WERI-Rb-1 (cell line): Measurements from ENCODE around the gene ZNF236.
"Not testable (repeated sequence)": the region's sequence is repeated elsewhere in the genome, so short reads cannot be mapped to it uniquely, and the experiment has no call there.

ENCODE experiments used
- DNase-seq: peaks from one replicate; pipeline ENCODE4 v3.0.0-alpha.2; 2020
- H3K27ac ChIP-seq: fragments of 250-450 bp; sonication (Bioruptor Pico); 2 replicates; pipeline ENCODE4 v1.5.1; 2020; ENCODE audit warnings: mild to moderate bottlenecking, moderate library complexity
- H3K27me3 ChIP-seq: fragments of 250-450 bp; sonication (Bioruptor Pico); 2 replicates; pipeline ENCODE4 v1.5.1; 2021; ENCODE audit warnings: mild to moderate bottlenecking, low read depth, moderate library complexity; ENCODE audit not compliant: insufficient read depth, severe bottlenecking
- H3K36me3 ChIP-seq: fragments of 250-450 bp; sonication (Bioruptor Pico); 2 replicates; pipeline ENCODE4 v1.5.1; 2020; ENCODE audit warnings: mild to moderate bottlenecking, moderate library complexity
- H3K4me3 ChIP-seq: 2 replicates; pipeline ENCODE4 v1.5.1; 2011; ENCODE audit warnings: low read depth, mild to moderate bottlenecking, control low read depth, low read length
- H3K9me3 ChIP-seq: fragments of 250-450 bp; sonication (Bioruptor Pico); 2 replicates; pipeline ENCODE4 v1.5.1; 2021; ENCODE audit warnings: mild to moderate bottlenecking, moderate library complexity; ENCODE audit not compliant: severe bottlenecking
- CTCF ChIP-seq: IDR thresholded peaks from 2 replicates; pipeline ENCODE4 v1.5.1; 2011; ENCODE audit warnings: low read depth, mild to moderate bottlenecking, control low read depth, inconsistent platforms, low read length

Gene ZNF236

GRCh38 chr18:76960528-76961035 lies 138.2 kb downstream of the ZNF236 start:
- Histone ChIP-seq H3K27me3 (no peaks in the 10 kb centered on the region), H3K4me3 (no peak overlapping the region), H3K36me3 (peaks cover 12% of the 10 kb centered on the region), H3K9me3 (no peaks in the 10 kb centered on the region), H3K27ac (no peak overlapping the region)
- peak; percentile 60 for TF ChIP-seq CTCF
- peak; percentile 59 for DNase-seq

DNA sequence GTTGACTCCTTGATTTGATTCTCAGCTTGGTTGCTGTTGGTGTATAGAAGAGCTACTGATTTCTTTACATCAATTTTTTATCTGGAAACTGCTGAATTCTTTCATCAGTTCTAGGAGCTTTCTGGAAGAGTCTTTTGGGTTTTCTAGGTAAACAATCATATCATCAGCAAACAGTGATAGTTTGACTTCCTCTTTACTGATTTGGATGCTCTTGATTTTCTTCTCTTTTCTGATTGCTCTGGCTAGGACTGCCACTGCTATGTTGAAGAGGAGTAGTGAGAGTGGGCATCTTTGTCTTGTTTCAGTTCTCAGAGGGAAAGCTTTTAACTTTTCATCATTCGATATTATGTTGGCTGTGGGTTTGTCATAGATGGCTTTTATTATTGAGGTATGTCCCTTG lies 140.5 kb downstream of the ZNF236 start:
- DNase-seq, result no peak
- Histone ChIP-seq H3K27me3 (no peaks in the 10 kb centered on the region), H3K4me3 (no peak overlapping the region), H3K9me3 (no peaks in the 10 kb centered on the region), H3K36me3 (peaks cover 5% of the 10 kb centered on the region), H3K27ac (no peak overlapping the region)
- no peak for TF ChIP-seq CTCF

DNA sequence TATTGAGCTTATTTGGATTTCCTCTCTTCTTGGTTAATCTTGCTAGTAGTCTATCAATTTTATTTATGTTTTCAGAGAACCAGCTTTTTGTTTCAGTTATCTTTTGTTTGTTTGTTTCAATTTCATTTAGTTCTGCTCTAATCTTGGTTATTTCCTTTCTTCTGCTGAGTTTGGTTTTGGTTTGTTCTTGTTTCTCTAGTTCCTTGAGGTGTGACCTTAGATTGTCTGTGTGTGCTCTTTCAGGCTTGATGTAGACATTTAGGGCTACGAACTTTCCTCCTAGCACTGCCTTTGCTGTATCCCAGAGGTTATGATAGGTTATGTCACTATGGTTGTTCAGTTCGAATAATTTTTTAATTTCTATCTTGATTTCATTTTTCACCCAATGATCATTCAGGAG lies 141.6 kb downstream of the ZNF236 start:
- no peaks in the 10 kb centered on the region for H3K9me3 ChIP-seq
- H3K4me3 ChIP-seq, result no peak overlapping the region
- no peak for DNase-seq
- H3K27me3 ChIP-seq, result no peaks in the 10 kb centered on the region
- peaks cover 5% of the 10 kb centered on the region for H3K36me3 ChIP-seq
- no peak overlapping the region for H3K27ac ChIP-seq
- TF ChIP-seq CTCF, result no peak

DNA sequence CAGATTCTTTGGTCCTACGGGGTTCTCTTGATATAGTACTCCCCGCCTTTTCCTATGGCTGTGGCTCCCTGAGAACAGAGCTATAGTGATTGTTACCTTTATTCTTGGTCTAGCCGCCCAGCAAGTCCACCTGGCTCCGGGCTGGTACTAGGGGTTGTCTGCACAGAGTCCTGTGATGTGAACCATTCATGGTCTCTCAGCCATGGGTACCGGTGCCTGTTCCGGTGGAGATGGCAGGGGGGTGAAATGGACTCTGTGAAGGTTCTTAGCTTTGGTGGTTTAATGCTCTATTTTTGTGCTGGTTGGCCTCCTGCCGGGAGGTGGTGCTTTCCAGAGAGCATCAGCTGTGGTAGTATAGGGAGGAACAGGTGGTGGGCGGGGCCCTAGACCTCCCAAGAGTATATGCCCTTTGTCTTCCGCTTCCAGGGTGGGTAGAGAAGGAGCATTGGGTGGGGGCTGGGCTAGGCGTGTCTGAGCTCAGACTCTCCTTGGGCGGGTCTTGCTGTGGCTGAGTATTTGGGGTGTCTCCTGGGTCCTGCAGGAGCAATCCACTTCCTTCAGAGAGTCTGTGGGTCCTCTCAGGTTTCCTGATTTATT lies 143.3 kb downstream of the ZNF236 start:
- not testable (repeated sequence) for H3K36me3 ChIP-seq, H3K9me3 ChIP-seq, H3K27me3 ChIP-seq, H3K27ac ChIP-seq, H3K4me3 ChIP-seq, DNase-seq

GRCh38 chr18:76967299-76967698 lies 144.9 kb downstream of the ZNF236 start:
- not testable (repeated sequence) for DNase-seq, H3K9me3 ChIP-seq, H3K27me3 ChIP-seq, H3K4me3 ChIP-seq, H3K27ac ChIP-seq, H3K36me3 ChIP-seq

DNA sequence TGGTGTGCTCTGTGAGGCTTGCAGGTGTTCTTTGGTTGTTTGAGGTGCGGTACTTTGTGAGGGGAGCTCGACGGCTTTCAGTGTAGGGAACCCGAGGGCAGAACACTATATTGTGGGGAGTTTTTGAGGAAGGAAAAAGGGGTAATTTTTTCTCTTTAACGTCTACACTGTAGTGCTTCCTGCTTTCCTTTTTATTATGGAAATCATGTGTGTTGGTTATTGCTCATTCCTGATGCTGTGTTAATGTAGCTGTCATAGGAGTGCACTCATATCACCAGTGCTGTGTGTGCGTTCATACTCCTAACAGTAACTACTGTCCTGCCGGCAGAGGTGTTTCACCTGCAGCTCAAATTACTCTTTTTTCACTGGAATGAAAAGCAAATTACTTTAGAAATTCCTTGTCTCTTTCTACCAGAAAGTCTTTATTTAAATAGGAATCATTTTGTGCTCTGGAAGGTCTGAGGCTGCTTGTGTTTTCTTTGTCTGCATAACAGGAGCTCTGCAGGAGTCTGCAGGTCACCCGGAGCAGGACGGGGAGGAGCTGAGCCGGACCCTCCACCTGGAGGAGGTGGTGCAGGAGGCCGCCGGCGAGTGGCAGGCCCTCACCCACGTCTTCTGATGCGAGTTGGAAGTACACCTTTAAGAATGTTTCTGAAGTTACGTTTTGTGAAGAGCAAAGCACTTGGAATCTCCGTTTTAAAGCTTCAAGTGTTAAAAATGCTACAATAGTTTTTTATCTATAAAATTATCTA lies 145.5 kb downstream of the ZNF236 start:
- Histone ChIP-seq H3K9me3 (no peaks in the 10 kb centered on the region), H3K27me3 (no peaks in the 10 kb centered on the region), H3K36me3 (no peaks in the 10 kb centered on the region; the same call in none of the 2 replicates), H3K27ac (no peak overlapping the region), H3K4me3 (no peak overlapping the region)
- no peak for DNase-seq
- TF ChIP-seq CTCF, result no peak
